Brain microvascular endothelial cell (primary cell): ENCODE measurements around the gene ABCA3.
"Not testable (repeated sequence)": the region's sequence is repeated elsewhere in the genome, so short reads cannot be mapped to it uniquely, and the experiment has no call there.

ENCODE experiments used
- DNase-seq: peaks from one replicate; pipeline ENCODE4 v3.0.0-alpha.2; 2020
- H3K27ac ChIP-seq: fragments of 250-450 bp; sonication (Bioruptor Pico); 2 replicates; pipeline ENCODE4 v1.5.1; 2020; ENCODE audit warnings: mild to moderate bottlenecking, moderate library complexity
- H3K27me3 ChIP-seq: fragments of 250-450 bp; sonication (Bioruptor Pico); replicated peaks from 2 replicates; pipeline ENCODE4 v1.5.1; 2020; ENCODE audit warnings: mild to moderate bottlenecking
- H3K36me3 ChIP-seq: fragments of 250-450 bp; sonication (Bioruptor Pico); replicated peaks from 2 replicates; pipeline ENCODE4 v1.5.1; 2020; ENCODE audit warnings: mild to moderate bottlenecking
- H3K4me3 ChIP-seq: 2 replicates; pipeline ENCODE4 v1.5.1; 2011; ENCODE audit warnings: low read depth, mild to moderate bottlenecking, control low read depth, low read length, moderate library complexity
- CTCF ChIP-seq: IDR thresholded peaks from 2 replicates; pipeline ENCODE4 v1.5.1; 2011; ENCODE audit warnings: low read depth, mild to moderate bottlenecking, moderate library complexity, low read length, control low read depth, inconsistent platforms; ENCODE audit errors: missing control alignments
- in situ Hi-C: cut with HindIII; loops from 2 replicates; pipeline ENCODE4 v1.10.0; 2017; ENCODE audit warnings: low sequenced_read_pairs, low pct_ligation_motif_present

ABCA3 gene

GRCh38 chr16:2243781-2244180 lies 96.7 kb downstream of the ABCA3 start:
- no peaks in the 10 kb centered on the region for H3K27me3 ChIP-seq
- peaks cover 43% of the 10 kb centered on the region for H3K36me3 ChIP-seq
- in situ Hi-C loops = no loop called here
- no peak overlapping the region for H3K4me3 ChIP-seq
- no peak for TF ChIP-seq CTCF
- no peak for DNase-seq
- no peak overlapping the region for H3K27ac ChIP-seq

- Histone ChIP-seq H3K27me3 (no peaks in the 10 kb centered on the region), H3K4me3 (no peak overlapping the region), H3K36me3 (peaks cover 43% of the 10 kb centered on the region), H3K27ac (no peak overlapping the region)
- peak; percentile 9 for TF ChIP-seq CTCF
- in situ Hi-C loops = no loop called here
- DNase-seq = no peak
Observed at GRCh38 chr16:2243031-2243528, 97.4 kb downstream of the ABCA3 start.

- TF ChIP-seq CTCF = no peak
- H3K4me3 ChIP-seq = no peak overlapping the region
- H3K27me3 ChIP-seq = no peaks in the 10 kb centered on the region
- H3K27ac ChIP-seq = no peak overlapping the region
- no peak for DNase-seq
- peaks cover 43% of the 10 kb centered on the region for H3K36me3 ChIP-seq
- in situ Hi-C loops = no loop called here
Observed at GRCh38 chr16:2242598-2242997, 97.9 kb downstream of the ABCA3 start.

- H3K4me3 ChIP-seq, in situ Hi-C loops, H3K27ac ChIP-seq, DNase-seq, H3K27me3 ChIP-seq: not testable (repeated sequence)
- H3K36me3 ChIP-seq = peaks cover 31% of the 10 kb centered on the region
Observed at GRCh38 chr16:2240331-2240730, 100.2 kb downstream of the ABCA3 start.

- Histone ChIP-seq H3K36me3 (peaks cover 30% of the 10 kb centered on the region), H3K4me3 (no peak overlapping the region), H3K27ac (no peak overlapping the region), H3K27me3 (peaks cover 5% of the 10 kb centered on the region)
- in situ Hi-C loops = no loop called here
- no peak for DNase-seq
- TF ChIP-seq CTCF = no peak
Observed at GRCh38 chr16:2238838-2239675, 101.5 kb downstream of the ABCA3 start.

GRCh38 chr16:2238150-2238837 lies 102.2 kb downstream of the ABCA3 start:
- in situ Hi-C loops = no loop called here
- Histone ChIP-seq H3K36me3 (peaks cover 32% of the 10 kb centered on the region), H3K4me3 (no peak overlapping the region), H3K27ac (no peak overlapping the region), H3K27me3 (peaks cover 5% of the 10 kb centered on the region)
- no peak for DNase-seq
- TF ChIP-seq CTCF = no peak
